ENCODE results near the gene IGDCC3. TPM values are rescaled to one million over a fixed set of nuclear protein-coding genes. Genes with fewer than 3 reads are reported as not detected.

The IGDCC3 gene
- total and polyA plus RNA-seq, 2 donors from 2014 or later, result 0.22 to 0.49 TPM

DNA sequence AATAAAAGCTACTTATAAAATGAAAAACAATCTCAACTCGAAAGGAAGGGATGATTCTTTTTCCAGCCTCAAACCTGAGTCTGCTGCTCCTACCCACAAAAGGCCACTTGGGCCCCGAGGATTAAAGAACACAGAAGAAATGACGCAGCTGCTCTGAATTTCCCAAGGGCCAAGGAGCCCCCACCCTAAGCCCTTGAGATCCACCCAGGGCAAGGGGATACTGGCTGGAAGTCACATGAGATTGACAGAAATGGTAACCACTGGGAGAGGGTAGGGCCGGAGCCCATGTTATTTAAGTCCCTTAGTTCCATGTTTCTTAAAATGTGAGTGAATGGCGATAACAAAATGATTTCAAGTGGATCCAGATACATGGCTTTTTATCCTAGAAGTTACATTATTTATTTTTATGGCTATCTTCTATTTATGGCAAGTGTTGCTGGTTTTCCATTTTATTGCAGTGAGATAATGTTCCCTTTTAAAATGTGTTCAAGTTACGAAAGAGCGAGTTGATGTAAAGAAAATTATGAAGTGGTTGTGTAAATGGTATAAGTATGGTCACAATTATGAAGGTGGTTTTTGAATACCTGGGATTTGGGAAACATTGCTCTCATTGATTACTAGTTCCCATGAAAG is 28.1 kb upstream of the IGDCC3 start:
- Histone ChIP-seq H3K27ac (ENCODE audit: low read depth in 2 of 2, low read length in 2 of 2) (no peak overlapping the region), H3K36me3 (ENCODE audit: control insufficient read depth in 2 of 3, insufficient read depth in 3 of 3, low read length in 3 of 3) (no peaks in the 10 kb centered on the region), H3K27me3 (ENCODE audit: control insufficient read depth, insufficient read depth, low read length) (no peaks in the 10 kb centered on the region), H3K4me1 (ENCODE audit: control insufficient read depth in 2 of 3, insufficient read depth in 2 of 3, low read depth in 1 of 3, low read length in 3 of 3) (peaks cover 0 to 3% (median 0%) of the 10 kb centered on the region in 3 donors), H3K4me3 (ENCODE audit: low read length in 3 of 3) (no peak overlapping the region), H3K9ac (ENCODE audit: low read length in 3 of 3) (no peak overlapping the region), H3K9me3 (ENCODE audit: control insufficient read depth in 2 of 3, insufficient read depth in 1 of 3, low read length in 3 of 3) (no peaks in the 10 kb centered on the region)
- TF ChIP-seq, protein P1, sequence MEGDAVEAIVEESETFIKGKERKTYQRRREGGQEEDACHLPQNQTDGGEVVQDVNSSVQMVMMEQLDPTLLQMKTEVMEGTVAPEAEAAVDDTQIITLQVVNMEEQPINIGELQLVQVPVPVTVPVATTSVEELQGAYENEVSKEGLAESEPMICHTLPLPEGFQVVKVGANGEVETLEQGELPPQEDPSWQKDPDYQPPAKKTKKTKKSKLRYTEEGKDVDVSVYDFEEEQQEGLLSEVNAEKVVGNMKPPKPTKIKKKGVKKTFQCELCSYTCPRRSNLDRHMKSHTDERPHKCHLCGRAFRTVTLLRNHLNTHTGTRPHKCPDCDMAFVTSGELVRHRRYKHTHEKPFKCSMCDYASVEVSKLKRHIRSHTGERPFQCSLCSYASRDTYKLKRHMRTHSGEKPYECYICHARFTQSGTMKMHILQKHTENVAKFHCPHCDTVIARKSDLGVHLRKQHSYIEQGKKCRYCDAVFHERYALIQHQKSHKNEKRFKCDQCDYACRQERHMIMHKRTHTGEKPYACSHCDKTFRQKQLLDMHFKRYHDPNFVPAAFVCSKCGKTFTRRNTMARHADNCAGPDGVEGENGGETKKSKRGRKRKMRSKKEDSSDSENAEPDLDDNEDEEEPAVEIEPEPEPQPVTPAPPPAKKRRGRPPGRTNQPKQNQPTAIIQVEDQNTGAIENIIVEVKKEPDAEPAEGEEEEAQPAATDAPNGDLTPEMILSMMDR (IDR thresholded peaks at IDR 0.05; ENCODE audit: borderline replicate concordance, extremely low read depth, insufficient read depth), result no peak
- DNase-seq (no peak), FAIRE-seq (no peak)
- intact Hi-C loops (cut with DNase I), result no loop called here

DNA sequence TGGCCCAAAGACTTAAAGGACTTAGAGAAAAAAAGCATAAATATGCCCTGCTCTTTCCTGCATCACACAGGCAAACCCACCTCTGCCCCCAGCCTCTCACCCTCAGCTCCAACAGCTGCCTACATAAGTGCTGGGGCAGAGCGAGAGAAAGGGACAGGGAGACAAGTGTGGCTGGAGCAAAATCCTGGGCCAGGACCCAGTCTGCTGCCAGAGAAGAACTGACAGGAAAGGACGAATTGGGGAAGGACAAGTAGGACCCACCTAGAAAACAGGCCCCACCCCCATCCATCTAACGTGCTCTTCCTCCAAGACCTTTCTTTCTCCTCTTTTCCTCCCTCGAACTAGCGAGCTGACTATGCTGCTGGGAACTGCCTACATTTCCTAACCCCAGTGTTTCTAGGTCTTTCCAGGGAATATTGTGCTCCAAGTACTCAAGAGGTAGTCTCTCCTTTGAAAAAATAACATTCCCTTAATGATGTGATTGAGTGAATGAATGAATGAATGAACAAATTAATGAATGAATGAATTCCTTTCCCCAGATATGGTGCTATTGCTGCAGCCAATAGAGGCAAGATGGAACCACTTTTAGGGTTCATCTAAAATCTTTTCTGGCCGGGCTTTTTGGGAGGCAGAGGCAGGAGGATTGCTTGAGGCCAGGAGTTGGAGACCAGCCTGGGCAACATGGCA is 26.5 kb upstream of the IGDCC3 start:
- peak in 1 of 5 donors; percentile 30 for DNase-seq
- Histone ChIP-seq H3K4me1 (ENCODE audit: control insufficient read depth in 2 of 3, insufficient read depth in 2 of 3, low read depth in 1 of 3, low read length in 3 of 3) (peaks cover 0 to 3% (median 0%) of the 10 kb centered on the region in 3 donors), H3K9me3 (ENCODE audit: control insufficient read depth in 2 of 3, insufficient read depth in 1 of 3, low read length in 3 of 3) (no peaks in the 10 kb centered on the region), H3K27ac (ENCODE audit: low read depth in 2 of 2, low read length in 2 of 2) (no peak overlapping the region), H3K36me3 (ENCODE audit: control insufficient read depth in 2 of 3, insufficient read depth in 3 of 3, low read length in 3 of 3) (no peaks in the 10 kb centered on the region), H3K27me3 (ENCODE audit: control insufficient read depth, insufficient read depth, low read length) (no peaks in the 10 kb centered on the region), H3K4me3 (ENCODE audit: low read length in 3 of 3) (no peak overlapping the region), H3K9ac (ENCODE audit: low read length in 3 of 3) (no peak overlapping the region)
- intact Hi-C loops (cut with DNase I), result no loop called here
- TF ChIP-seq, protein P1 (IDR thresholded peaks at IDR 0.05; ENCODE audit: borderline replicate concordance, extremely low read depth, insufficient read depth), result no peak
- FAIRE-seq, result no peak

DNA sequence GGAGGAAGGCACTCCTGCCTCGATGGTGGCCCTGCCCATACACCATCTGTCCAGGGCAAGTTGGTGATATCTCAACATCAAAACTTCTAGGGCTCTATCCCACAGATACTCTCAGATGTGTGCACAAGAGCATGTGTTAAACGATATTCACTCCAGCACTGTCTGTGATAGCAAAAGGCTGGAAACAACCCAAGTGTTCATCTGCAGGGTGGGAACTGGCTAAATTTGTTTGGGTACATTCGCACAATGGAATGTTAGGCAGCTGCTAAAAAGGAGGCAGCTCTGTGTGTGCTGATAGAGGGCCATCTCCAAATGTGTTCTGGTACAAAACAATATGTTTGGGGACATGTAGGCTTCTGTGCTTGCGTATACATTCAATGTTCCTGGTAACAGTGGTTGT is 25.2 kb upstream of the IGDCC3 start:
- TF ChIP-seq, protein P1 (IDR thresholded peaks at IDR 0.05; ENCODE audit: borderline replicate concordance, extremely low read depth, insufficient read depth), result no peak
- H3K4me3 ChIP-seq (ENCODE audit: low read length in 3 of 3), result no peak overlapping the region
- DNase-seq (no peak), FAIRE-seq (no peak)
- no peaks in the 10 kb centered on the region for H3K27me3 ChIP-seq (ENCODE audit: control insufficient read depth, insufficient read depth, low read length)
- H3K36me3 ChIP-seq (ENCODE audit: control insufficient read depth in 2 of 3, insufficient read depth in 3 of 3, low read length in 3 of 3), result no peaks in the 10 kb centered on the region
- no peaks in the 10 kb centered on the region for H3K9me3 ChIP-seq (ENCODE audit: control insufficient read depth in 2 of 3, insufficient read depth in 1 of 3, low read length in 3 of 3)
- intact Hi-C loops (cut with DNase I), result no loop called here
- H3K4me1 ChIP-seq (ENCODE audit: control insufficient read depth in 2 of 3, insufficient read depth in 2 of 3, low read depth in 1 of 3, low read length in 3 of 3), result peaks cover 0 to 3% (median 0%) of the 10 kb centered on the region in 3 donors
- H3K9ac ChIP-seq (ENCODE audit: low read length in 3 of 3), result no peak overlapping the region
- no peak overlapping the region for H3K27ac ChIP-seq (ENCODE audit: low read depth in 2 of 2, low read length in 2 of 2)
